DND-41 (cell line): ENCODE results near the gene CPLANE1.

Experiments used
- ATAC-seq: fragments of 200-7000 bp; cut with Tn5 transposase; 3 replicates; pipeline ENCODE4 v1.9.1; 2021; ENCODE audit warnings: low read depth; ENCODE audit not compliant: insufficient read depth
- DNase-seq: peaks from one replicate; pipeline ENCODE4 v3.0.0-alpha.2; 2020
- H2AFZ ChIP-seq: 2 replicates; pipeline ENCODE4 v1.6.0; 2012; ENCODE audit warnings: low read depth, low read length
- H3K27ac ChIP-seq: 2 replicates; pipeline ENCODE4 v1.5.1; 2012; ENCODE audit warnings: low read length, inconsistent platforms
- H3K27me3 ChIP-seq: fragments of 200-600 bp; sonication (generic); 2 replicates; pipeline ENCODE4 v1.6.0; 2012; ENCODE audit warnings: low read length, mild to moderate bottlenecking, inconsistent platforms; ENCODE audit not compliant: insufficient read depth, poor library complexity
- H3K36me3 ChIP-seq: 2 replicates; pipeline ENCODE4 v1.5.1; 2012; ENCODE audit warnings: low read length, inconsistent platforms; ENCODE audit not compliant: insufficient read depth
- H3K4me1 ChIP-seq: 2 replicates; pipeline ENCODE4 v1.5.1; 2012; ENCODE audit warnings: mild to moderate bottlenecking, low read length; ENCODE audit not compliant: insufficient read depth
- H3K4me2 ChIP-seq: 2 replicates; pipeline ENCODE4 v1.6.0; 2012; ENCODE audit warnings: mild to moderate bottlenecking, moderate library complexity, low read length, inconsistent platforms; ENCODE audit not compliant: insufficient read depth
- H3K4me3 ChIP-seq, 2 experiments: fragments of 200-600 bp in 1 of 2; shearing (Covaris generic) in 1 of 2; 2 replicates each; pipeline ENCODE4 v1.5.1; 2012 to 2016; ENCODE audit warnings: inconsistent platforms in 2 of 2, low read length in 2 of 2, mild to moderate bottlenecking in 2 of 2, low read depth in 1 of 2, moderate library complexity in 1 of 2
- H3K79me2 ChIP-seq: 2 replicates; pipeline ENCODE4 v1.6.0; 2012; ENCODE audit warnings: low read length, inconsistent platforms; ENCODE audit not compliant: insufficient read depth
- H3K9ac ChIP-seq: 2 replicates; pipeline ENCODE4 v1.6.0; 2012; ENCODE audit warnings: low read depth, mild to moderate bottlenecking, inconsistent platforms, low read length, moderate library complexity
- H3K9me3 ChIP-seq: 2 replicates; pipeline ENCODE4 v1.5.1; 2012; ENCODE audit warnings: low read length, moderate library complexity, mild to moderate bottlenecking, inconsistent platforms; ENCODE audit not compliant: insufficient read depth, severe bottlenecking
- H4K20me1 ChIP-seq: 2 replicates; pipeline ENCODE4 v1.6.0; 2012; ENCODE audit warnings: low read length; ENCODE audit not compliant: insufficient read depth
- EZH2 ChIP-seq: IDR thresholded peaks from 3 replicates; pipeline ENCODE4 v1.6.1; 2012; ENCODE audit warnings: borderline replicate concordance, low read depth, mild to moderate bottlenecking, moderate library complexity, low read length, inconsistent platforms; ENCODE audit not compliant: severe bottlenecking
- TF ChIP-seq, protein P1 (sequence below): IDR thresholded peaks from 2 replicates; pipeline ENCODE4 v1.5.1; 2012; ENCODE audit warnings: borderline replicate concordance, low read length, moderate library complexity, mild to moderate bottlenecking; ENCODE audit not compliant: poor library complexity, severe bottlenecking; ENCODE audit errors: extremely low read depth

The CPLANE1 gene

DNA sequence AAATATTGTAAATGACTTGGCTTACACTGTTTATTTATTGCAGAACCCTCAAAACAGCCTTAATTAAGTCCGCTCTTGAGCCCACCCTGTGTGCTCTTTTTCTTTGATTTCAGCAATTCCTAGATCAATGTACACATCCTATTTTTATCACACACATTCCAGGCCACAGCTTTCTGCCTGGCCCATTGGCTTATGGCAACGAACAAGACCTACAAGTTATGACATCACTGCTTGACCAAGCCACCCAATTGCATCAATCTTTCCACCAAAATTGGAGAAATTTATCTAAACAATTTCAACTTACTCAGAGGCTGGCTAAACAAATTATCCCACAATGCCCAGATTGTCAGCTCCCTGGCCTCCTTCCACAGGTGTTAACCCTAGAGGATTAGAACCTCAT, 158.4 kb downstream of the CPLANE1 start:
- TF ChIP-seq, protein P1, sequence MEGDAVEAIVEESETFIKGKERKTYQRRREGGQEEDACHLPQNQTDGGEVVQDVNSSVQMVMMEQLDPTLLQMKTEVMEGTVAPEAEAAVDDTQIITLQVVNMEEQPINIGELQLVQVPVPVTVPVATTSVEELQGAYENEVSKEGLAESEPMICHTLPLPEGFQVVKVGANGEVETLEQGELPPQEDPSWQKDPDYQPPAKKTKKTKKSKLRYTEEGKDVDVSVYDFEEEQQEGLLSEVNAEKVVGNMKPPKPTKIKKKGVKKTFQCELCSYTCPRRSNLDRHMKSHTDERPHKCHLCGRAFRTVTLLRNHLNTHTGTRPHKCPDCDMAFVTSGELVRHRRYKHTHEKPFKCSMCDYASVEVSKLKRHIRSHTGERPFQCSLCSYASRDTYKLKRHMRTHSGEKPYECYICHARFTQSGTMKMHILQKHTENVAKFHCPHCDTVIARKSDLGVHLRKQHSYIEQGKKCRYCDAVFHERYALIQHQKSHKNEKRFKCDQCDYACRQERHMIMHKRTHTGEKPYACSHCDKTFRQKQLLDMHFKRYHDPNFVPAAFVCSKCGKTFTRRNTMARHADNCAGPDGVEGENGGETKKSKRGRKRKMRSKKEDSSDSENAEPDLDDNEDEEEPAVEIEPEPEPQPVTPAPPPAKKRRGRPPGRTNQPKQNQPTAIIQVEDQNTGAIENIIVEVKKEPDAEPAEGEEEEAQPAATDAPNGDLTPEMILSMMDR, result no peak
- no peak for TF ChIP-seq EZH2
- no peaks in the 10 kb centered on the region for H3K9me3 ChIP-seq

GRCh38 chr5:37090123-37090726, 159.0 kb downstream of the CPLANE1 start:
- H3K9ac ChIP-seq, result no peak overlapping the region
- H3K9me3 ChIP-seq, result no peaks in the 10 kb centered on the region
- 0 out of 2 replicates have a peak, but pooled peaks cover 7% of the 10 kb centered on the region for H3K36me3 ChIP-seq
- no peaks in the 10 kb centered on the region for H3K27me3 ChIP-seq
- H3K79me2 ChIP-seq, result no peaks in the 10 kb centered on the region
- no peak for TF ChIP-seq EZH2
- TF ChIP-seq, protein P1, result no peak
- no peak for DNase-seq
- H3K4me1 ChIP-seq, result no peaks in the 10 kb centered on the region
- no peak overlapping the region for H2AFZ ChIP-seq
- H3K4me3 ChIP-seq, result no peak overlapping the region
- no peak for ATAC-seq
- H3K27ac ChIP-seq, result no peak overlapping the region
- H4K20me1 ChIP-seq, result no peaks in the 10 kb centered on the region
- H3K4me2 ChIP-seq, result no peak overlapping the region

More for the DNA sequence above, 158.4 kb downstream of the CPLANE1 start:
- ATAC-seq (no peak), DNase-seq (no peak)
- H4K20me1 ChIP-seq, result no peaks in the 10 kb centered on the region
- H2AFZ ChIP-seq, result no peak overlapping the region
- no peaks in the 10 kb centered on the region for H3K27me3 ChIP-seq
- no peaks in the 10 kb centered on the region for H3K79me2 ChIP-seq
- no peak overlapping the region for H3K9ac ChIP-seq
- H3K4me3 ChIP-seq, result no peak overlapping the region
- no peak overlapping the region for H3K4me2 ChIP-seq
- no peaks in the 10 kb centered on the region for H3K4me1 ChIP-seq
- H3K27ac ChIP-seq, result no peak overlapping the region
- H3K36me3 ChIP-seq, result 0 out of 2 replicates have a peak, but pooled peaks cover 7% of the 10 kb centered on the region

DNA sequence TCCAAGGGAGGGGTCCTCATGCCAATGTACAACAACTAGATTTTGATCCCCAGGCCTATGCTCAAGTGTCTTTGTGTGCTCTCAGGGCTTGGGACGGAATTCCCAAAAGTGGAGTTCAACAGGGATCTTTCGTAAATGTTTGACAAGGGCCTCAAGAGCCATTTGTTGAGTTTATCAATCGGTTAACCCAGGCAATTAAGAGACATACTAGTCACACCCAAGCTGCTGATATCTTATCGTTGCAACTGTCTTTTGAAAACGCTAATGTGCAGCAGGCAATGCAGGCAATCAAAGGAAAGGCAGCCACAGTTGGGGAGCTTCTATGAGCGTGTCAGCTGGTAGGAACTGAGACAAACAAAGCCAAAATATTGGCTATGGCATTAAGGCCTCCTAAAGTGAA, 161.2 kb downstream of the CPLANE1 start:
- DNase-seq (no peak), ATAC-seq (no peak)
- H3K4me2 ChIP-seq, result no peak overlapping the region
- H2AFZ ChIP-seq, result no peak overlapping the region
- H3K79me2 ChIP-seq, result no peaks in the 10 kb centered on the region
- 0 out of 2 replicates have a peak, but pooled peaks cover 10% of the 10 kb centered on the region for H3K36me3 ChIP-seq
- TF ChIP-seq, protein P1, result no peak
- no peak for TF ChIP-seq EZH2
- H3K9ac ChIP-seq, result no peak overlapping the region
- no peak overlapping the region for H3K4me3 ChIP-seq
- no peaks in the 10 kb centered on the region for H3K4me1 ChIP-seq
- no peaks in the 10 kb centered on the region for H3K27me3 ChIP-seq
- H4K20me1 ChIP-seq, result no peaks in the 10 kb centered on the region
- H3K27ac ChIP-seq, result no peak overlapping the region
- H3K9me3 ChIP-seq, result no peaks in the 10 kb centered on the region
